AG04449 (cell line): ENCODE results near the gene RAPGEF5.
A peak's percentile ranks its signal among the peaks of the same experiment; 100 is the strongest.

Source experiments
- CTCF ChIA-PET: fragments of 350-600 bp; formaldehyde crosslinking; extraction: SDS; loops from one replicate; lab custom pipeline; 2021; ENCODE audit warnings: antibody characterized with exemption; lab: Yijun Ruan, JAX
- POLR2A ChIA-PET: fragments of 400-600, 350-600 bp; formaldehyde crosslinking; extraction: SDS; loops from one replicate; lab custom pipeline; 2020; ENCODE audit warnings: antibody characterized with exemption, inconsistent platforms; lab: Yijun Ruan, JAX
- DNase-seq: peaks from one replicate; pipeline ENCODE4 v3.0.0-alpha.2; 2010; ENCODE audit warnings: low read depth, low spot score
- H3K4me3 ChIP-seq: 2 replicates; pipeline ENCODE4 v1.5.1; 2011; ENCODE audit warnings: low read depth, mild to moderate bottlenecking, control low read depth, low read length
- CTCF ChIP-seq: IDR thresholded peaks from one replicate; pipeline ENCODE4 v1.5.1; 2011; ENCODE audit warnings: mild to moderate bottlenecking, moderate library complexity, low read length, control low read depth, inconsistent platforms; ENCODE audit not compliant: insufficient read depth; ENCODE audit errors: missing control alignments

RAPGEF5 gene

GRCh38 chr7:22393913-22394729, 37.2 kb upstream of the RAPGEF5 start:
- no peak for TF ChIP-seq CTCF
- no peak overlapping the region for H3K4me3 ChIP-seq
- ChIA-PET CTCF (no interaction called here), POLR2A (no interaction called here)
- DNase-seq = no peak

GRCh38 chr7:22390516-22390915, 33.6 kb upstream of the RAPGEF5 start:
- POLR2A ChIA-PET = no interaction called here
- CTCF ChIA-PET = interaction anchor here (1.0 to 1.4 kb wide), 2 partner anchors 8 to 13 kb away, joined by 3 to 4 read pairs; no protein-coding TSS in a partner anchor
- DNase-seq = no peak
- TF ChIP-seq CTCF = no peak
- no peak overlapping the region for H3K4me3 ChIP-seq

GRCh38 chr7:22389892-22390291, 32.9 kb upstream of the RAPGEF5 start:
- ChIA-PET CTCF (interaction anchor here (1.0 to 1.4 kb wide), 2 partner anchors 8 to 13 kb away, joined by 3 to 4 read pairs; no protein-coding TSS in a partner anchor), POLR2A (no interaction called here)
- no peak for TF ChIP-seq CTCF
- DNase-seq = no peak
- no peak overlapping the region for H3K4me3 ChIP-seq

GRCh38 chr7:22387583-22387982, 30.6 kb upstream of the RAPGEF5 start:
- no peak overlapping the region for H3K4me3 ChIP-seq
- no peak for TF ChIP-seq CTCF
- ChIA-PET CTCF (no interaction called here), POLR2A (no interaction called here)
- DNase-seq = peak; percentile 76

GRCh38 chr7:22386865-22387264, 29.9 kb upstream of the RAPGEF5 start:
- no peak for DNase-seq
- no peak for TF ChIP-seq CTCF
- ChIA-PET POLR2A (no interaction called here), CTCF (no interaction called here)
- H3K4me3 ChIP-seq = no peak overlapping the region

- no peak for TF ChIP-seq CTCF
- H3K4me3 ChIP-seq = no peak overlapping the region
- DNase-seq = no peak
- ChIA-PET CTCF (interaction anchor here (1.2 kb wide), 1 partner anchor 276 kb away, joined by 3 read pairs; no protein-coding TSS in a partner anchor), POLR2A (no interaction called here)
These were observed 29.4 kb upstream of the RAPGEF5 start for GRCh38 chr7:22386206-22386858.
